HepG2 (cell line): ENCODE measurements around the gene PGPEP1.

Source experiments
- CHD4 ChIP-seq: fragments of 200-600 bp; sonication (generic); IDR thresholded peaks from 2 replicates; pipeline ENCODE4 v1.7.0; 2017; ENCODE audit warnings: mild to moderate bottlenecking, low read length, borderline replicate concordance
- CREB1 ChIP-seq, 2 experiments: fragments of 450-650 bp in 1 of 2; IDR thresholded peaks; 2 replicates each; pipeline ENCODE4 v1.6.1; 2016 to 2017; ENCODE audit warnings: control low read depth in 1 of 2, mild to moderate bottlenecking in 1 of 2, missing compliant biosample characterization in 1 of 2, missing genetic modification characterization in 1 of 2
- DPF2 ChIP-seq: sonication (generic); formaldehyde crosslinking; IDR thresholded peaks from 2 replicates; pipeline ENCODE4 v1.4.0; 2020; ENCODE audit warnings: mild to moderate bottlenecking, low read depth, missing genetic modification reagents, borderline replicate concordance
- EP300 ChIP-seq, 3 experiments: sonication (generic) in 1 of 3; formaldehyde crosslinking in 1 of 3; IDR thresholded peaks; 2 replicates each; pipeline versions ENCODE4 v1.5.1 to v1.6.1; 2011 to 2020; ENCODE audit warnings: low read depth in 2 of 3, low read length in 2 of 3, borderline replicate concordance in 1 of 3, improper control_type of control experiment in 1 of 3, mild to moderate bottlenecking in 1 of 3, missing genetic modification reagents in 1 of 3, moderate library complexity in 1 of 3
- JUNB ChIP-seq: sonication (generic); formaldehyde crosslinking; IDR thresholded peaks from 2 replicates; pipeline ENCODE4 v1.8.0; 2022; ENCODE audit warnings: missing genetic modification reagents, mild to moderate bottlenecking, borderline replicate concordance
- NFATC3 ChIP-seq: sonication (generic); formaldehyde crosslinking; IDR thresholded peaks from 2 replicates; pipeline ENCODE4 v1.5.1; 2020; ENCODE audit warnings: mild to moderate bottlenecking, missing genetic modification reagents
- POLR2AphosphoS5 ChIP-seq: IDR thresholded peaks from 2 replicates; pipeline ENCODE4 v1.6.1; 2012; ENCODE audit warnings: low read depth, low read length
- ZNF235 ChIP-seq: sonication (generic); formaldehyde crosslinking; IDR thresholded peaks from 2 replicates; pipeline ENCODE4 v1.8.1; 2023; ENCODE audit warnings: mild to moderate bottlenecking, missing genetic modification reagents, borderline replicate concordance
- TF ChIP-seq, protein P1 (sequence below), 2 experiments: fragments of 450-650 bp in 1 of 2; sonication (generic) in 1 of 2; formaldehyde crosslinking in 1 of 2; IDR thresholded peaks; 2 replicates each; pipeline versions ENCODE4 v1.6.1 to v1.8.0; 2016 to 2022; ENCODE audit warnings: antibody characterized with exemption in 1 of 2, mild to moderate bottlenecking in 1 of 2, missing genetic modification reagents in 1 of 2
- TF ChIP-seq, protein P2 (sequence below), 2 experiments: sonication (generic) in 1 of 2; formaldehyde crosslinking in 1 of 2; IDR thresholded peaks; 2 replicates each; pipeline versions ENCODE4 v1.5.1 to v1.6.1; 2011 to 2020; ENCODE audit warnings: borderline replicate concordance in 1 of 2, low read depth in 1 of 2, low read length in 1 of 2, mild to moderate bottlenecking in 1 of 2, missing genetic modification reagents in 1 of 2, moderate library complexity in 1 of 2
- TF ChIP-seq, protein P3 (sequence below): IDR thresholded peaks from 2 replicates; pipeline ENCODE4 v1.6.1; 2016
- TF ChIP-seq, protein P4 (sequence below): sonication (generic); formaldehyde crosslinking; IDR thresholded peaks from 2 replicates; pipeline ENCODE4 v1.9.0; 2021; ENCODE audit warnings: missing genetic modification reagents, mild to moderate bottlenecking, borderline replicate concordance

DNA sequence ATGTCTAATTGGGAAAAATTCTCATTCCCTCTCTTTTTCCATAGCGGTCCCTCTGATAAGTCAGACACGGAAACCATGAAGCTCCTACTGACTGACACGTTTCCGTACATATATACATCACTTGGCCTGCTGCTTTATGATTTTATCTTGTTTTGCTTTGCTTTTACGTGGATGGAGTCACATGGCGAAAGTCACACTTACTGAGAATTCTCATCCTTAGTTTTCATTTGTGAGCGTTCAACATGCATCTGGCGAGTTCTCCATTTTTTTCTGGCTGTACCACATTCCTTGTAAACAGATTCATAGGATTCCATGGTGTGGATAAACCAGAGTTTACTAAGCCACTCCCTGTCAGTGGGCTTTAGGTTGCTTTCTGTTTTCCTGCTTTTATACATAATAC is 21.2 kb downstream of the PGPEP1 start:
- TF ChIP-seq NFATC3: no peak
- TF ChIP-seq CHD4: no peak
- TF ChIP-seq ZNF235 (CRISPR knock-in tag): no peak
- TF ChIP-seq, protein P1, sequence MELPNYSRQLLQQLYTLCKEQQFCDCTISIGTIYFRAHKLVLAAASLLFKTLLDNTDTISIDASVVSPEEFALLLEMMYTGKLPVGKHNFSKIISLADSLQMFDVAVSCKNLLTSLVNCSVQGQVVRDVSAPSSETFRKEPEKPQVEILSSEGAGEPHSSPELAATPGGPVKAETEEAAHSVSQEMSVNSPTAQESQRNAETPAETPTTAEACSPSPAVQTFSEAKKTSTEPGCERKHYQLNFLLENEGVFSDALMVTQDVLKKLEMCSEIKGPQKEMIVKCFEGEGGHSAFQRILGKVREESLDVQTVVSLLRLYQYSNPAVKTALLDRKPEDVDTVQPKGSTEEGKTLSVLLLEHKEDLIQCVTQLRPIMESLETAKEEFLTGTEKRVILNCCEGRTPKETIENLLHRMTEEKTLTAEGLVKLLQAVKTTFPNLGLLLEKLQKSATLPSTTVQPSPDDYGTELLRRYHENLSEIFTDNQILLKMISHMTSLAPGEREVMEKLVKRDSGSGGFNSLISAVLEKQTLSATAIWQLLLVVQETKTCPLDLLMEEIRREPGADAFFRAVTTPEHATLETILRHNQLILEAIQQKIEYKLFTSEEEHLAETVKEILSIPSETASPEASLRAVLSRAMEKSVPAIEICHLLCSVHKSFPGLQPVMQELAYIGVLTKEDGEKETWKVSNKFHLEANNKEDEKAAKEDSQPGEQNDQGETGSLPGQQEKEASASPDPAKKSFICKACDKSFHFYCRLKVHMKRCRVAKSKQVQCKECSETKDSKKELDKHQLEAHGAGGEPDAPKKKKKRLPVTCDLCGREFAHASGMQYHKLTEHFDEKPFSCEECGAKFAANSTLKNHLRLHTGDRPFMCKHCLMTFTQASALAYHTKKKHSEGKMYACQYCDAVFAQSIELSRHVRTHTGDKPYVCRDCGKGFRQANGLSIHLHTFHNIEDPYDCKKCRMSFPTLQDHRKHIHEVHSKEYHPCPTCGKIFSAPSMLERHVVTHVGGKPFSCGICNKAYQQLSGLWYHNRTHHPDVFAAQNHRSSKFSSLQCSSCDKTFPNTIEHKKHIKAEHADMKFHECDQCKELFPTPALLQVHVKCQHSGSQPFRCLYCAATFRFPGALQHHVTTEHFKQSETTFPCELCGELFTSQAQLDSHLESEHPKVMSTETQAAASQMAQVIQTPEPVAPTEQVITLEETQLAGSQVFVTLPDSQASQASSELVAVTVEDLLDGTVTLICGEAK (IDR thresholded peaks at IDR 0.05): no peak
- TF ChIP-seq, protein P1 (CRISPR knock-in tag; IDR thresholded peaks at IDR 0.05): no peak
- no peak for TF ChIP-seq JUNB (CRISPR knock-in tag)
- TF ChIP-seq POLR2AphosphoS5: no peak
- no peak for TF ChIP-seq CREB1 (IDR thresholded peaks at IDR 0.05)
- no peak for TF ChIP-seq CREB1 (CRISPR knock-in tag; IDR thresholded peaks at IDR 0.05)
- no peak for TF ChIP-seq EP300 (IDR thresholded peaks at IDR 0.05; ENCODE audit: low read depth in 2 of 2, low read length in 2 of 2)
- TF ChIP-seq EP300 (CRISPR knock-in tag; IDR thresholded peaks at IDR 0.05; ENCODE audit: borderline replicate concordance): no peak
- TF ChIP-seq, protein P2, sequence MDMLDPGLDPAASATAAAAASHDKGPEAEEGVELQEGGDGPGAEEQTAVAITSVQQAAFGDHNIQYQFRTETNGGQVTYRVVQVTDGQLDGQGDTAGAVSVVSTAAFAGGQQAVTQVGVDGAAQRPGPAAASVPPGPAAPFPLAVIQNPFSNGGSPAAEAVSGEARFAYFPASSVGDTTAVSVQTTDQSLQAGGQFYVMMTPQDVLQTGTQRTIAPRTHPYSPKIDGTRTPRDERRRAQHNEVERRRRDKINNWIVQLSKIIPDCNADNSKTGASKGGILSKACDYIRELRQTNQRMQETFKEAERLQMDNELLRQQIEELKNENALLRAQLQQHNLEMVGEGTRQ (IDR thresholded peaks at IDR 0.05; ENCODE audit: low read depth, low read length): no peak
- TF ChIP-seq, protein P2 (CRISPR knock-in tag; IDR thresholded peaks at IDR 0.05; ENCODE audit: borderline replicate concordance): no peak
- TF ChIP-seq, protein P3, sequence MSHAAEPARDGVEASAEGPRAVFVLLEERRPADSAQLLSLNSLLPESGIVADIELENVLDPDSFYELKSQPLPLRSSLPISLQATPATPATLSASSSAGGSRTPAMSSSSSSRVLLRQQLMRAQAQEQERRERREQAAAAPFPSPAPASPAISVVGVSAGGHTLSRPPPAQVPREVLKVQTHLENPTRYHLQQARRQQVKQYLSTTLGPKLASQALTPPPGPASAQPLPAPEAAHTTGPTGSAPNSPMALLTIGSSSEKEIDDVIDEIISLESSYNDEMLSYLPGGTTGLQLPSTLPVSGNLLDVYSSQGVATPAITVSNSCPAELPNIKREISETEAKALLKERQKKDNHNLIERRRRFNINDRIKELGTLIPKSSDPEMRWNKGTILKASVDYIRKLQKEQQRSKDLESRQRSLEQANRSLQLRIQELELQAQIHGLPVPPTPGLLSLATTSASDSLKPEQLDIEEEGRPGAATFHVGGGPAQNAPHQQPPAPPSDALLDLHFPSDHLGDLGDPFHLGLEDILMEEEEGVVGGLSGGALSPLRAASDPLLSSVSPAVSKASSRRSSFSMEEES (CRISPR knock-in tag): no peak
- TF ChIP-seq, protein P4, sequence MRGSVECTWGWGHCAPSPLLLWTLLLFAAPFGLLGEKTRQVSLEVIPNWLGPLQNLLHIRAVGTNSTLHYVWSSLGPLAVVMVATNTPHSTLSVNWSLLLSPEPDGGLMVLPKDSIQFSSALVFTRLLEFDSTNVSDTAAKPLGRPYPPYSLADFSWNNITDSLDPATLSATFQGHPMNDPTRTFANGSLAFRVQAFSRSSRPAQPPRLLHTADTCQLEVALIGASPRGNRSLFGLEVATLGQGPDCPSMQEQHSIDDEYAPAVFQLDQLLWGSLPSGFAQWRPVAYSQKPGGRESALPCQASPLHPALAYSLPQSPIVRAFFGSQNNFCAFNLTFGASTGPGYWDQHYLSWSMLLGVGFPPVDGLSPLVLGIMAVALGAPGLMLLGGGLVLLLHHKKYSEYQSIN (CRISPR knock-in tag): no peak
- TF ChIP-seq DPF2: no peak
